Hematopoietic multipotent progenitor cell treated with erythropoietin and hydrocortisone succinate and interleukin-3 and kit ligand, for 8 days (in vitro differentiated cells): ENCODE data around the gene FAU.
"Not testable (repeated sequence)": the region's sequence is repeated elsewhere in the genome, so short reads cannot be mapped to it uniquely, and the experiment has no call there.

ENCODE experiments used
- DNase-seq: peaks from one replicate; pipeline ENCODE4 v3.0.0-alpha.2; 2015

The FAU gene

GRCh38 chr11:65119670-65119995 is 2.3 kb downstream of the FAU start:
- no peak for DNase-seq

DNA sequence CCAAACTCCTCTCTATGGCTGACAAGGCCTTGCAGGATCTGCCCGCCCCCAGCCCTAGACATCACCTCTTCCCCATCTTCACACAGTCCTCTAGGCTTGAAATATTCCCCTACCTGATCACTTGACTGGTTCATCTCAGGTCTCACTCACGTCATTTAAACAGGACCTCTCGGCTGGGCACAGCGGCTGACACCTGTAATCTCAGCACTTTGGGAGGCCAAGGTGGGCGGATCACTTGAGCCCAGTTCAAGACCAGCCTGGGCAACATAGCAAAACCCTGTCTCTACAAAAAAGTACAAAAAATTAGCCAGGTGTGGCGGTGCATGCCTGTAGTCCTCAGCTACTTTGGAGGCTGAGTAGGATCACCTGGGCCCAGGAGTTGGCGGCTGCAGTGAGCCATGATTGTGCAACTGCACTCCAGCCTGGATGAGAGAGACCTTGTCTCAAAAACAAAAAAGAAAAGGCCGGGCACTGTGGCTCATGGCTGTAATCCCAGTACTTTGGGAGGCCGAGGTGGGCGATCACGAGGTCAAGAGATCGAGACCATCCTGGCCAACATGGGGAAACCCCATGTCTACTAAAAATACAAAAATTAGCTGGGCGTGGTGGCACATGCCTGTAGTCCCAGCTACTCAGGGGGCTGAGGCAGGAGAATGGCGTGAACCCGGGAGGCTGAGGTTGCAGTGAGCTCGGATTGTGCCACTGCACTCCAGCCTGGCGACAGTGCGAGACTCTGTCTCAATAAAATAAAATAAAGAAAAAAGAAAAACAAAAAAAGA is 2.9 kb downstream of the FAU start:
- not testable (repeated sequence) for DNase-seq

DNA sequence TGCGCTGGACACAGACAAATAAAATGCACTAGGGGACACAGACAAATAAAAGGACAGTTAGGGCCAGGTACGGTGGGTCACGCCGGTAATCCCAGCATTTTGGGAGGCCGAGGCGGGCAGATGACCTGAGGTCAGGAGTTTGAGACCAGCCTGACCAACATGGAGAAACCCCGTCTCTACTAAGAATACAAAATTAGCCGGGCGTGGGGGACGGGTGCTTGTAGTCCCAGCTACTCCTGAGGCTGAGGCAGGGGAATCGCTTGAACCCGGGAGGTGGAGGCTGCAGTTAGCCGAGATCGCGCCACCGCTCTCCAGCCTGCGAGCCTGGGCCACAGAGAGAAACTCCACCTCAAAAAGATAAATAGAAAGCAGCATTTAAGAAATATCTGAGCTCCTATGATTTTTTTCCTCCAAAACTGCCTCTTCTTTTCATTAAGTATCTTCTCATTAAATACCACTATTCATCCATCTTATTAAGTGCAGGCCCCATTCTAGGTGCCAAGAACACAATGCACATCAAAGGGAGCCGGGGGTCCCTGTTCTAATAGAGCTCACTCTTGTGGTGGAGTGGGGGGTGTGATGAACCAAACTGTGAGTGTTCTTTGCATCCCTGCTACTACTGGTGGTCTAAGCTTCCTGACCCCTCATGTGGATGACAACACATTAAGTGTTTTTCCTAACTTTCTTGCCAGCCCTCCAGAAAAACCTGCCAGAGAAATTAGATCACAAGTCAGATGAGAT is 3.7 kb downstream of the FAU start:
- no peak for DNase-seq

DNA sequence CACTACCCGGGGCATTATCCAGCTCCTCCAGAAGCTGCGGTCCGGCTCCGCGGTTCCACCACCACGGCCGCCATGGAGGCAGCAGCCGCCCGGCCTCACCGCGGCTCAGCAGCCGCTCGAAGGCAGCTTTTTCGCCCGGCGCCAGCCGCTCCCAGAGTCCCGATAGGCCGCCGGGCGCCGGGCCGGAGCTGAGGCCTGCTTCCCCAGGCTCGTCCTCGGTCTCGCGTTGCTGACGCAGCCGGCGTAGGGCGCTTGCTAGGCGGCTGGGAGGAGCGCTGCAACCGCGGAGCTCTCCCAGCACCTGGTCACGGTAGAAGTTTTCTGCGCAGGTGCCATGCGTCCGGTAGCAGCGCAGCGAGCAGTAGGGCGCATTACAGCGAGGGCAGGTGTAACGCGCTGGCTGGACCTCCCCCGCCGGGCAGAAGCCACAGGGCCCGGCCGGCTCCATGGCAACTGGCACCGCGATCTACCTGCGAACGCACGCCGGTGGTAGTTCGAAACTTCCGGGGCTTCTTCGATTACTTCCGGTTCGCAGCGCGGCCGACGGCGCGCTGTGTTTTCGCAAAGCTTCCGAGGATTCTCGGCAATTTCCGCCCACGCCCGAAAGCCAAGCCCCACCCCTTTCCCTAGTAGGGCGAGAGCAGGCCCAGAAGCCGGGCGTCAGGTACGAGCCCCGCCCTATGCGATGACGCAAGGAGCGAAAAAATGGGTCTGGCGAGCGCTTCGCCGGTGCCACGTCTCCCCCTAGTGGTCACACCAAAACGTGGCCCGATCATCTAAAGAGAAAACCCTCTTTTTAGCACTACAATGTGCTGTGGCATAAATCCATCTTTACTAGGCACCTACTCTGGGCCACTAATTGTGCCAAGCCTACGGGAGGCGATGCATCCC is 4.5 kb downstream of the FAU start, which contains the start of gene ZNHIT2:
ZNHIT2 (minus strand) TSS at position 496 of the 891 bp plus-strand sequence; CDS start at position 448, 48 bp downstream.
- DNase-seq, result peak; percentile 99

GRCh38 chr11:65116370-65117205 is 5.3 kb downstream of the FAU start:
- peak; percentile 57 for DNase-seq

- DNase-seq, result no peak
Observed at GRCh38 chr11:65115361-65116082, 6.4 kb downstream of the FAU start.

GRCh38 chr11:65114538-65115171 is 7.3 kb downstream of the FAU start:
- DNase-seq, result no peak

- DNase-seq, result peak; percentile 73
Observed at GRCh38 chr11:65113839-65114238, 8.1 kb downstream of the FAU start.

GRCh38 chr11:65113361-65113756 is 8.6 kb downstream of the FAU start:
- DNase-seq, result peak; percentile 66

DNA sequence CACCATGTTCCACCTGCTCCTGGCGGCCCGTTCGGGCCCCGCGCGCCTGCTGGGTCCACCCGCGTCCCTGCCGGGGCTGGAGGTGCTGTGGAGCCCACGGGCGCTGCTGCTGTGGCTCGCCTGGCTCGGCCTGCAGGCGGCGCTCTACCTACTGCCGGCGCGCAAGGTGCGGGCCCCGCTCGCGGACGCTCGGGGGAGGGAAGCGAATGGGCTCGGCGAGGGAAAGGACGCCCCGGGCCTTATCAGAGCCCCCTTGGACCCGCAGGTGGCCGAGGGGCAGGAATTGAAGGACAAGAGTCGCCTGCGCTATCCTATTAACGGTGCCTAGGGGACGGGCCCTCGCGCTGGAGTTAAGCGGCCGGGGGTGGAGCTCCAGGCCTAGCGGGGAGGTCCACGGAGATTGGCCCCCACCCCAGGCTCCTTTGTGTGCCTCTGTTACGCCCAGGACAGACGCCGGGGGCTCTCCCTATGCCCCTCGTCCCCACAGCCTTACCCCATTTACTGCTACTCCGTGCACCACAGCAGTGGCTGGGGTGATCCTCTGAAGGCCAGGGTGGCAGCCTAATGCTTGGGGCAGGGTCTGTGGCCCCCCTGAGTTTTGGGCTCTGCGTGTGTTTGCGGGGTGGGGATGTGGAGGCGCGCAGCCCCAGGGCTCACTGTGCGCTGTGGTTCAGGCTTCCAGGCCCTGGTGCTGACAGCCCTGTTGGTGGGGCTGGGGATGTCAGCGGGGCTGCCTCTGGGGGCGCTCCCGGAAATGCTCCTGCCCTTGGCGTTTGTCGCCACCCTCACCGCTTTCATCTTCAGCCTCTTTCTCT is 9.2 kb downstream of the FAU start:
- peak; percentile 72 for DNase-seq

DNA sequence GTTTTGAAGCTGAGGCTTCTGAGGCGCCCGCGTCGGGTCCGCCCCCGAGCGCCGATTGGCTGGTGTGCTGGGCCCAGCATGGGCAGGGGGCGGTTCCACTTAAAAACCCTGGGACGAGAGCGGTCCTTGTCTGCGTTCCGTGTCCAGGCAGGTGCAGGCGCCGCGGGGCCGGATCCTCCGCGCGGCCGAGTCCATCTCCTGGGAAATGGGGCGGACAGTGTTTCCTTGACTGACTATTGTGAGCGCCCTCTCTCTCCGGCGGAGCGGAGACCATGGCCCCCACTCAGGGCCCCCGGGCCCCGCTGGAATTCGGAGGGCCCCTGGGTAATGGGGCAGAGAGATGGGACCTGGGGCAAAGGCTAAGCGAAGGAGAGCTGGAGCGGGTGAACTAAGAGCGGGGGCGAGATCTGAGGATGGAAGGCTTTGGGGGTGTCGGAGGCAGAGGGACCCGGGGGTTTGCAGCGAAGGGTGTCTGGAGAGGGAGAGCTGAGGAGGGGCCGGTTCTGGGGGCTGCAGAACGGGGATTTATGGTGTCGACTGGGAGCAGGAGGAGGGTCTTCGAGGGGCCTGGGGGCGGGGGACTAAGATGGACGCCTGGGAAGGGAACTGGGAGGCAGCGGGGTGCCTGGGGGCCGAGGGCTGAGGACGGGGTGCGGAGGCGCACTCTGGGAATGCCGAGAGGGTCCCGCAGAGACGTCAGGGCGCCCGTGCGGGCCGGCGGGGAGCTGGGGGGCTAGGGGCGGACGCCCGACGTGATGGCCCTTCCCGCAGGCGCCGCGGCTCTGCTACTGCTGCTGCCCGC is 10.0 kb downstream of the FAU start, which contains the start of gene TM7SF2:
TM7SF2 (plus strand) TSS at position 129 of the 802 bp plus-strand sequence; CDS start at position 273, 144 bp downstream.
- DNase-seq, result peak; percentile 96

GRCh38 chr11:65111159-65111743 is 10.7 kb downstream of the FAU start:
- DNase-seq, result no peak

GRCh38 chr11:65110354-65110861 is 11.5 kb downstream of the FAU start:
- DNase-seq, result peak; percentile 87

DNA sequence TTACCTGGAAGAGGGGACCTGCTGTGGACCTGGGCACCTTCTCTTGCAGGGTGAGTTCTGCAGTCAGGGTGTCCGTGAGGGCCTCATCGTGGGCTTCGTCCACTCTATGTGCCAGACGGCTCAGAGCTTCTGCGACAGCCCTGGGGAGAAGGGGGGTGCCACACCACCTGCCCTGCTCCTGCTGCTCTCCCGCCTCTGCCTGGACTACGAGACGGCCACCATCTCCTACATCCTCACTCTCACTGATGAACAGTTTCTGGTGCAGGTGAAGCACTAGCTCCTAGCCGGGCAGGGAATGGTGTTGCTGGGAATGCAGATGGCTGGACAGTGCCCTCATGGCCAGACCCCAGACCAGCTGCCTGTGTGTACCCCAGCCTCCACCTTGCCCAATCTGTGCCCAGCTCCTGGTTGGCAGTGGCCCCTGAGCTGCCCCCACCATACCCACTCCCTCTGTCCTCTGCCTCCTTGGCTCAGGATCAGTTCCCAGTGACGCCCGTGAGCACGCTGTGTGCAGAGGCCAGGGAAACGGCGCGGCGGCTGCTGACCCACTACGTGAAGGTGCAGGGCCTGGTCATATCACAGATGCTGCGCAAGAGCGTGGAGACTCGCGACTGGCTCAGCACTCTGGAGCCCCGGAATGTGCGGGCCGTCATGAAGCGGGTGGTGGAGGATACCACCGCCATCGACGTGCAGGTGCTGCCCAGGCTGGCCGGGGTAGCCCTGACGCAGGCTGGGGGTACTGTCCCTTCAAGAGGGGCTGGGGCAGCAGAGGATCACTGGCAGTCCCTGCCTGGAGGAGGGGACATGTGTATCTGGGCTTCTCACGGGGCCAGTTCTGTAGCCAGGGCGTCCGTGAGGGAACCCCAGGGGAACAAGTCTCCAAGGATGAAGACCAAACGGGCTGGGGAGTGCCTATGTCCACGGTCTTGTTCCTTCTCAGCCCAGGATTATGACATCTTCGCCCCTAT is 12.4 kb downstream of the FAU start:
- DNase-seq, result no peak

DNA sequence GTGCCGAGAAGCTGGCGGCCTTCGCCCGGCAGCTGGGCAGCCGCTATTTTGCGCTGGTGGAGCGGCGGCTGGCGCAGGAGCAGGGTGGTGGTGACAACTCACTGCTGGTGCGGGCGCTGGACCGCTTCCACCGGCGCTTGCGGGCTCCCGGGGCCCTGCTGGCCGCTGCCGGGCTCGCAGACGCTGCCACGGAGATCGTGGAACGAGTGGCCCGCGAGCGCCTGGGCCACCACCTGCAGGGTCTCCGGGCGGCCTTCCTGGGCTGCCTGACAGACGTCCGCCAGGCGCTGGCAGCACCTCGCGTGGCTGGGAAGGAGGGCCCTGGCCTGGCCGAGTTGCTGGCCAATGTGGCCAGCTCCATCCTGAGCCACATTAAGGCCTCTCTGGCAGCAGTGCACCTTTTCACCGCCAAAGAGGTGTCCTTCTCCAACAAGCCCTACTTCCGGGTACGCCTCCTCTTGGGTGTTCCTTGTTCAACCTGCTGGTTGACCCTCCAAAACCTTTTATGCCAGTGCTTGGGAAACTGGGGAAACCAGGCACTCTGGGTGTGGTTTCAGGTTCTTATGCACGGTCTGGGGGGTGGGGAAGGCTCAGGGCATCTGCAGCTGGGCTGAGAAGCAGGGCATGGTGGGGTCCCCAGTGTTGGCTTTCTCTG is 13.3 kb downstream of the FAU start:
- no peak for DNase-seq

DNA sequence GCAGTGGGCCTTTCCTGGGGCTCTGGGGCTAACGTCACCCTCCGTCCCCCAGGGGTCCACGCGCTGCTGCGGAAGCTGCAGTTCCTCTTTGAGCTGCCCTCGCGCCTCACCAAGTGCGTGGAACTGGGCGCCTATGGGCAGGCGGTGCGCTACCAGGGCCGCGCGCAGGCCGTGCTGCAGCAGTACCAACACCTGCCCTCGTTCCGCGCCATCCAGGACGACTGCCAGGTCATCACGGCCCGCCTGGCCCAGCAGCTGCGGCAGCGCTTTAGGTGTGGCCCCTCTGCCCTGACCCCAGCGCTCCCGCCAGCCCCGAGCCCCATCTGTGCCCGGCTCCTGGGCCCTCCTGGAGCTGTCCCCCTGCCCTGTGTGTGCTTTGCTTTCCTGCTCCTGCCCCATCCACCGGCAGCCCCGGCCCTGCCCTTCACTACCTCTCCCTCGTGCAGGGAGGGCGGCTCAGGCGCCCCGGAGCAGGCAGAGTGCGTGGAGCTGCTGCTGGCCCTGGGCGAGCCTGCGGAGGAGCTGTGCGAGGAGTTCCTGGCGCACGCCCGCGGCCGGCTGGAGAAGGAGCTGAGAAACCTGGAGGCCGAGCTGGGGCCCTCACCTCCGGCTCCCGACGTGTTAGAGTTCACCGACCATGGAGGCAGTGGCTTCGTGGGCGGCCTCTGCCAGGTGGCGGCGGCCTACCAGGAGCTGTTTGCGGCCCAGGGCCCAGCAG is 14.0 kb downstream of the FAU start:
- DNase-seq, result no peak
